Loucy (cell line): ENCODE measurements around the gene PDE8B.

ENCODE experiments used
- H2AFZ ChIP-seq: fragments of 200-600 bp; sonication (generic); 2 replicates; pipeline ENCODE4 v1.6.0; 2016; ENCODE audit warnings: antibody characterized with exemption, mild to moderate bottlenecking, low read length, moderate library complexity
- H3F3A ChIP-seq: fragments of 200-600 bp; 2 replicates; pipeline ENCODE4 v1.6.0; 2016; ENCODE audit warnings: antibody characterized with exemption, low read depth, mild to moderate bottlenecking
- H3K27me3 ChIP-seq: fragments of 200-600 bp; sonication (generic); 2 replicates; pipeline ENCODE4 v1.6.1; 2014; ENCODE audit warnings: low read length, mild to moderate bottlenecking; ENCODE audit not compliant: insufficient read depth, poor library complexity, severe bottlenecking
- H3K36me3 ChIP-seq: fragments of 200-600 bp; sonication (generic); 2 replicates; pipeline ENCODE4 v1.6.1; 2016; ENCODE audit warnings: low read length; ENCODE audit not compliant: insufficient read depth
- H3K4me1 ChIP-seq: fragments of 200-600 bp; sonication (generic); 2 replicates; pipeline ENCODE4 v1.5.1; 2014; ENCODE audit warnings: low read length, mild to moderate bottlenecking; ENCODE audit not compliant: insufficient read depth, poor library complexity, severe bottlenecking
- H3K4me2 ChIP-seq: fragments of 200-600 bp; sonication (generic); 2 replicates; pipeline ENCODE4 v1.6.0; 2014; ENCODE audit warnings: antibody characterized with exemption, low read length, low read depth, mild to moderate bottlenecking; ENCODE audit not compliant: poor library complexity, severe bottlenecking
- H3K4me3 ChIP-seq: fragments of 200-600 bp; sonication (generic); 2 replicates; pipeline ENCODE4 v1.5.1; 2014; ENCODE audit warnings: low read length, mild to moderate bottlenecking, mixed read lengths; ENCODE audit not compliant: poor library complexity, severe bottlenecking
- H3K79me2 ChIP-seq: fragments of 200-600 bp; sonication (generic); 2 replicates; pipeline ENCODE4 v1.6.1; 2014; ENCODE audit warnings: low read length; ENCODE audit not compliant: insufficient read depth
- H3K9ac ChIP-seq: fragments of 200-600 bp; sonication (generic); 2 replicates; pipeline ENCODE4 v1.6.0; 2014; ENCODE audit warnings: mild to moderate bottlenecking, low read depth, low read length, moderate library complexity; ENCODE audit not compliant: poor library complexity, severe bottlenecking
- H3K9me2 ChIP-seq: fragments of 200-600 bp; sonication (generic); replicated peaks from 2 replicates; pipeline ENCODE4 v1.6.1; 2016; ENCODE audit warnings: low read depth, low read length, mixed read lengths
- H3K9me3 ChIP-seq: fragments of 200-600 bp; sonication (generic); 2 replicates; pipeline ENCODE4 v1.6.1; 2014; ENCODE audit warnings: mild to moderate bottlenecking, antibody characterized with exemption, low read length, low read depth; ENCODE audit not compliant: insufficient read depth
- H4K20me1 ChIP-seq: fragments of 200-600 bp; sonication (generic); 2 replicates; pipeline ENCODE4 v1.6.0; 2014; ENCODE audit warnings: antibody characterized with exemption, low read length, mild to moderate bottlenecking; ENCODE audit not compliant: insufficient read depth, poor library complexity, severe bottlenecking
- CTCF ChIP-seq: fragments of 200-600 bp; sonication (generic); conservative IDR thresholded peaks from 2 replicates; pipeline ENCODE4 v1.5.1; 2014; ENCODE audit warnings: mild to moderate bottlenecking, antibody characterized with exemption, low read length
- EZH2phosphoT487 ChIP-seq: fragments of 200-600 bp; IDR thresholded peaks from 2 replicates; pipeline ENCODE4 v1.6.1; 2018; ENCODE audit warnings: antibody characterized with exemption, mild to moderate bottlenecking, moderate library complexity, borderline replicate concordance

Gene PDE8B

DNA sequence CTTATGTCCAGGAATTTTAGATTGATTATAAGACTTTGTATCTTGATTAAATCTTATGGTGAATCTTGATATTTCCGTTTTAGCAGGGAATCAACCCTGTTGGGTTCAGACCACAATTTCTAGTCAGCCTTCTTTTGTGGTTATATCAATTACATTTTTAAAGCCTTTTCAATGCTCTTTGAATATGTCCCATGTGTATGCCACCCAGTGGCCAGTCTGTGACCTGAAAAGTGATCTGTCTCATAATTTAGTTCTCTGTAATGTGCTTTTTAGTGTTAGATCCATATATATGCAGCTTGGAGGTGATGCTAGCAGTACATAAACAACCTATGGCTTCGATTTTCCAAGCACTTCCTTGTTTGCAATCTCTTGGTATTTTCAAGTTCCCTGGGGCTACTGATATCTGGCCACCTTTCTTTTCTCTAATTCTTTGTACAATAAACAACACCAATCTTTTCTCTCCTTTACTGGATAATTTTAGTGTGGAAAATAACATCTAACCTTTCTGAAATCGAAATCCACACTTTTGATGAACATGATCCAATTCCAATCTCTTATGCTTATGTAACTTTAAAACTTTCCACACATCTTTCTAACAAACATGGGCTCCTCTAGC, 28.8 kb downstream of the PDE8B start:
- no peaks in the 10 kb centered on the region for H3K79me2 ChIP-seq
- H3K4me2 ChIP-seq = no peak overlapping the region
- no peak overlapping the region for H3K9ac ChIP-seq
- H4K20me1 ChIP-seq = no peaks in the 10 kb centered on the region
- no peaks in the 10 kb centered on the region for H3K36me3 ChIP-seq
- H3K27me3 ChIP-seq = no peaks in the 10 kb centered on the region
- no peaks in the 10 kb centered on the region for H3K4me1 ChIP-seq
- no peak overlapping the region for H3K4me3 ChIP-seq
- no peak overlapping the region for H2AFZ ChIP-seq
- TF ChIP-seq EZH2phosphoT487 = no peak
- peak; percentile 82 for TF ChIP-seq CTCF
- no peaks in the 10 kb centered on the region for H3K9me3 ChIP-seq
- no peaks in the 10 kb centered on the region for H3K9me2 ChIP-seq
- H3F3A ChIP-seq = no peaks in the 10 kb centered on the region

- Histone ChIP-seq H3K27me3 (no peaks in the 10 kb centered on the region), H2AFZ (no peak overlapping the region), H3K4me1 (no peaks in the 10 kb centered on the region), H3K9ac (no peak overlapping the region), H3K9me2 (no peaks in the 10 kb centered on the region), H3K36me3 (no peaks in the 10 kb centered on the region), H3F3A (no peaks in the 10 kb centered on the region), H3K9me3 (no peaks in the 10 kb centered on the region), H3K79me2 (no peaks in the 10 kb centered on the region), H3K4me3 (no peak overlapping the region), H4K20me1 (no peaks in the 10 kb centered on the region), H3K4me2 (no peak overlapping the region)
- TF ChIP-seq CTCF = no peak
- TF ChIP-seq EZH2phosphoT487 = no peak
Observed at GRCh38 chr5:77241444-77241843, 31.0 kb downstream of the PDE8B start.

- H3K9me3 ChIP-seq = no peaks in the 10 kb centered on the region
- H3K27me3 ChIP-seq = no peaks in the 10 kb centered on the region
- no peaks in the 10 kb centered on the region for H4K20me1 ChIP-seq
- no peaks in the 10 kb centered on the region for H3K36me3 ChIP-seq
- H3K4me2 ChIP-seq = no peak overlapping the region
- no peaks in the 10 kb centered on the region for H3K79me2 ChIP-seq
- H2AFZ ChIP-seq = no peak overlapping the region
- H3F3A ChIP-seq = no peaks in the 10 kb centered on the region
- TF ChIP-seq CTCF = no peak
- TF ChIP-seq EZH2phosphoT487 = no peak
- no peaks in the 10 kb centered on the region for H3K9me2 ChIP-seq
- no peak overlapping the region for H3K9ac ChIP-seq
- no peak overlapping the region for H3K4me3 ChIP-seq
- H3K4me1 ChIP-seq = no peaks in the 10 kb centered on the region
Observed at GRCh38 chr5:77249475-77249874, 39.0 kb downstream of the PDE8B start.
